T-helper 22 cell (primary cell): ENCODE measurements around the gene TET3.
A peak's percentile ranks its signal among the peaks of the same experiment; 100 is the strongest.

Experiments used
- DNase-seq: peaks from one replicate; pipeline ENCODE4 v3.0.0-alpha.2; 2020; ENCODE audit warnings: low read depth

TET3 gene

DNA sequence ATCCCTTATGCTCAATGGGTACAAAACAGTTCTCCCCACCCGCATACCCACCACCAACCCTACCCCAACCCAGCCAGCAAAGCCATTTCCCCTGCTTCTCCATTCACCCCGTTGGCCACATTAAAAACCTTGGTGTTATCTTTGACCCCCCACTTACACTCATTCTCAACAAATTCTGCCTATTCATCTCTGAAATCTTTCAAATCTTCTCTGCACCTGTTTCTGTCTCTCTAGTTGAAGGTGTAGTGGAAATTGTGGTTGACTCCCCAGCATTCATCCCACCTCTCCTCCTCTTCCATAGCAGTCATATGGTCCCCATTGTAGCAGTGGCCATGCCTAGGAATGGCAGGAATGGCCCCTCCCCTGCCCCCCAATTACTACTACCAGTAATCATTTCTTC is 20.5 kb upstream of the TET3 start:
- no peak for DNase-seq

DNA sequence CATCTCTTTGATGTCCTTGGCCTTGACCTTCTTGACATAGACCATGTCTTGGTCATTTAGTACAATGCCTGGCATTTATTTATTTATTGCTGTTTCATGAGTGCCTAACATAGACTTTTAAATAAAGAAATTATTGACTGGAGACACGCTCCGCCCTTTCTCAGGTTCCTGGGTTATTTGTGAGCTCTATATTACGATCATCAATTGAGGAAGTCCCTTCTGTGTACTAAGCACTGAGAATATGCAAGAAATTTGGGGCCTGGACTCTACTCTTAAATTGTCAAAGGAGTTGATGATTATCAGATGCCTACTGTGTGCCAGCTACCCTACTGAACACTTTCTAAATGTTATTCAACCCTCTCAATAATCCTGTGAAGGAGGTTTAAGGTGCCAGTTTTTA is 19.7 kb upstream of the TET3 start:
- DNase-seq: no peak

DNA sequence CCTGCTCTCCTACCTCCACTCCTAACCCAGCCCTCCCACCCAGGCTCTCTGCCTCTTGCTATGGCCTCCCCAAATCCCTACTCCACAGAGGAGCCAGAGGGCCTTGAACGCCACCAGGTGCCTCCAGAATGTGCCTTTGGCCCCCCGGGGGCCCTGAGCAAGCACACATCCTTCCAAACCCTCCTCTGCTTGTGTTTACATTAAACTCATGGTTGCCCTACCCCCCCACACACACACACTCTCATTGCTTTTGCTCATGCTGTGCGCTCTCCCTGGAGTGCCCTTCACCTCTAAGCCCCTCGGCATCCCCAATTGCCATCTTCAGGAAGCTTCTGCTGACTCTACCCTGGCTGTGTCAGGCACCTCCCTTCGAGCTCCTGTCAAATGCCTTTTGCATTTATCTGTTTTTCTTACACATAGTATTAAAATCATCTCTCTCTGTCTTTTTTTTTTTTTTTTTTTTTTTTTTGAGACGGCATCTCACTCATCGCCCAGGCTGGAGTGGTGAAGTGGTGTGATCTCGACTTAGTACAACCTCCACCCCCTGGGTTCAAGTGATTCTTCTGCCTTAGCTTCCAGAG is 16.3 kb upstream of the TET3 start:
- no peak for DNase-seq

DNA sequence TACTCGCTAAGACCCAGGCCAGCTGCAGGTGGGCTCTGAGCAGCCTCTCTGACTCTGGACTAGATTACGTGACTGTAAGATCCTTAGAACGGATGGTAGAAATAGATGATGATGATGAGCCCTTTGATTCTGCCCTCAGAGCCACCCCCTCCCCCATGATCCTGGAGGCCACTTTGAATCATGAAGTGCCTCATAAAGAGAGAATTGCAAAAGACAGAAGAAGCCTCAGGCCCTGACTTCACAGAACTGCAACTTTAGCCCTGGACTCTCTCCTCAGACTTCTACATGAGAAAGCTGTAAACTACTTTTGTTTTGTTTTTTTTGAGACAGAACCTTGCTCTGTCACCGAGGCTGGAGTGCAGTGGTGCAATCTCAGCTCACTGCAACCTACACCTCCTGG is 15.4 kb upstream of the TET3 start:
- no peak for DNase-seq

DNA sequence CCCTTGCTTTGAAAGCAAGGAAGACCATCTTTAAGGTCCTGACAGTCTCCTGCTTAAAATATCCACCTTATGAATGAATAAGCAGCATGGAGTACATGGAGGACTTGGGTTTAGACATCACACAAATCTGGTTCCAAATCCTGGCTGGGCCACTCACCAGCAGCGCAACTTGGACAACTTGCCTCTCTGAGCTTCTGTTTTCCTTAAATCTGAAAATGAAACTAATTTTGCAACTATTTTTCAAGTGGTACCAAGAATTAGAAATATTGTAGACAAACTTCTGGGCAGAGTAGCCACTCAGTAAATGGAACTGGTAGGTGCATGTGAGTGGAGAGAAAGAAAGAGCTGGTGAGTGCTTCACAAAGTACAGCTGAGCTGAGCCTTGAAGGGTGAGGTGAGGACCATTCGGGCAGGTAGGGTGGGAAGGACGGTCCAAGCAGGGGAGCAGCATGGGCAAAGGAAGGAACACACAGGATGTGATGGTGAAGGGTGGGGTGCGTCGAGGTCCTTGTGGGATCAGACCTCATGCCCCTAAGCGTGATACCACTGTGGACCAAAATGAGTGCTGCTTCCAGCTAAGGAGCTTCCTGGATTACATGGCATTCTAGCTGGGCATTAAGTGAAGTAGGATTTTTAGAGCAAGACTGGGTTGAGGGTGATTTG is 14.4 kb upstream of the TET3 start:
- DNase-seq: no peak

DNA sequence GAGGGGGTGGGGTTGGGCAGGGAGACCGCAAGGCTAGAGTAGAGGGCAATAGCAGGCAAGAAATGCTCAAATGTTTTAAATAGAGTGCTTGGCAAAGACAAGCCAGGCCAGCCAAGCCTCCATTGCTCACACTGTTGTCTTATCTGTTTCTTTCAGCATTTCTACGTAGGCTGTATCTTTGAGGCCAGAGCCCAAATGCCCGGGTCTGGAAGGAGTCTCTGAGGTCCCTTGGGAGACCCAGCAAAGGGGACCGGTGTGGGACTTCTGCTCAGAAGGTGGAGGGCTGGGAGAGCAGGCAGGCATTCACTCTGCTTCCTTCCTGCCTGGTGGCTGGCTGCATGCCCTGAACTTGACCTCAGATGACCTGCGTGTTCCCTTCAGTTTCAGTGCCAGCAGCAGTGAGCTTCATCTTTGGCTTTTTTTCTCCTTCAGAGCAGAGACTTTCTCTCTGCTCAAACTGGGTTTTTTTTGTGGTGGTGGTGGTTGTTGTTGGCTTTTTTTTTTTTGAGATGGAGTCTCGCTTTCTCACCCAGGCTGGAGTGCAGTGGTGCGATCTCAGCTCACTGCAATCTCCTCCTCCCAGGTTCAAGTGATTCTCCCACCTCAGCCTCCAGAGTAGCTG is 13.7 kb upstream of the TET3 start:
- DNase-seq: peak; percentile 52

DNA sequence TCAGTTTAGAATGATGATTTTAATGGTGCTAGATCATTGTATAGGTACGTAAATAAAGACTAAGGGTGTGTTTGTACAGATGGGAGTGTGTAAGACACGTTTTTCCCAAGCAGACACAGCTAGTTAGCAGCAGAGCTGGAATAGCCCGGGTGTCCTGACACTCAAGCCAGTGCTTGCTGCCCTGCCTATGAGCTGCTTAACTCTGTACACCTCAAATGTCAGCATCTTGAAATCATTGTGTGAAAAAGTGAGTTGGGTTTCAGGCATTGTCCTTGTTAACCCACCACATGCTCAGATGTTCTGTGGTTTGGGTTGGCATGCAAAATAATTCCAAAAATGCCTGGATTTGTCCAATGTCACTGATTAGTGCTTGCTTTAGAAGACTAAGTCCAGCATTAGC is 13.0 kb upstream of the TET3 start:
- no peak for DNase-seq

DNA sequence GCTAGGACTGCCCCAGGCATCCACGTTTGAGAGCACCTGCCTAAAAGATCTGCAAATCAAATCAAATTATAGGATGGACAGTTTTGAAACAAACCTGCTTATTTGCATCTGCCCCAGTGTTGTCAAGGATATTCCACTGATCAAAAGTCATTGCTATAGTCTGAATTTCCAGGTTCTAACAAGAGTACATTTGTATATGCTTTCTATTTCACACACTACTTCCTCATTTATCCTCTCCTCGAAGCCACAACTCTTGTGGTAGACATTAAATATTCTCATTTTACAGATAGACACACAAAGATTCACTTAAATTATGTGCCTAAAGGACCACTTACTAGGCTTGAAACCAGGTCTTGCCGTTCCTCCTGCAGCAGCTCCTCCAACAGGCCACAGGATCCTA is 11.9 kb upstream of the TET3 start:
- DNase-seq: no peak

DNA sequence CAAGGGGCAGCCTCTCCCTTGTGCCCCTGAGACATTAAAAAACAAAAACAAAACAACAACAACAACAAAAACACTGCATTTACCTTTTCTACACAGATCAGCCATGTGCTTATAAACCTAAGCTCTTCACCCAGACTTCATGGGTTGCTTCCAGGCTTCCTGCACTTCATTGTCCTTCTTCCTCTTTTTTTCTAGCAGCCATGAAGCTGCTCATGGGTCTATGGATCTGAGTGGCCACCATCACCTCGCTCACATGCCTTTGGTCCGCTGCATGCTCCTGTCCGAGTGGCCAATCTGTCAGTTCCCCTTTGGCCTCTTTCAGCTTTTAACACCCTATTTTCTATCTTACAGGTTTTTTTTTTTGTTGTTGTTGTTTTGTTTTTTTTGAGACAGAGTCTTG is 9.0 kb upstream of the TET3 start:
- no peak for DNase-seq

DNA sequence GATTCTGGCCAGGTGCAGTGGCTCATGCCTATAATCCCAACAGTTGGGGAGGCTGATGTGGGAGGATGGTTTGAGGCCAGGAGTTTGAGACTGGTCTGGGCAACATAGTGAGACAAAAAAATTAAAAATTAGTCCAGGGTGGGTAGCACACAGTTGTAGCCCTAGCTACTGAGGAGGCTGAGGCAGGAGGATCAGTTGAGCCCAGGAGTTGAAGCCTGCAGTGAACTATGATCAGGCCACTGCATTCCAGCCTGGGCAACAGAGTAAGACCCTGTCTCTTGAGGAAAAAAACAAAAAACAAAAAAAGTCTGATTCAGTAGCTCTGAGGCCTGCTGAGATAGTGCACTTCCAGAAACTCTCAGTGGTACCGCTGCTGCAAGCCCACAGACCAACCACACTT is 7.9 kb upstream of the TET3 start:
- no peak for DNase-seq

DNA sequence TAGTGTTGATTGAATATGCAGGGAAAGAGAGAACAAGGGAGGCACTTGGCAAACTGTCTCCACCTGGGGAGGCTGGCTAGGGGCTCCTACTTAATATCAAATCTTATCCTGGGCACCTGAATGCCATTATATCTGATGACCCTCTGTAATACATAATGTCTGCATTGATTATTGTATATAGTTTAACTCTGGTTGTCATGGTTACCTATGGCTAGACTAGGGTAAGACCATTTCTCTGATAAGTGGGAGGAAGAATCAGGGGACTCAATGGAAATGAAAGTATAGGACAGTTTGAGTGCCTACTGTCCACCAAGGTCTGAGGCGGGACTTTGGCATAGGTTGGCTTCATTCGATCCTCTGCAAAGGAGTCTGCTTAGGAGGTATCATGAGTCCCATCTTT is 7.2 kb upstream of the TET3 start:
- no peak for DNase-seq

DNA sequence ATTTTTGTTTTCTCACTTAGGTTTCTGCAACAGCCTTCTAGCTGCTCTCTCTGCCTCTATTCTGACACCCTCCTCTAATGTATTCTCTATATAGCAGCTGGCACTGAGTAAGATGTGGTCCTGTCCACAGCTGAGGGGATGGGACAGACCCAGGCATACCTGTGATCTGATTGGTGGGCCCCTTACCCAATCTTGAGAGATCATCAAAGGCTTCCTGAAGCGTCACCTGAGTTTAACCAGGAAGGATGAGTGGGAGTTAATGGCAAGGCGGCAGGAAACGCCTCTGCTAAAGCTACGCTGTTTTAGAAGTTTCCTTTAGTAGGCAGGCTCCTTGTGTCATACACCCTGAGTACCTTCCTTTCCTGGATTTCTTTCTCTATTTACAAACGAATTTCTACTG is 5.7 kb upstream of the TET3 start:
- DNase-seq: peak; percentile 72

DNA sequence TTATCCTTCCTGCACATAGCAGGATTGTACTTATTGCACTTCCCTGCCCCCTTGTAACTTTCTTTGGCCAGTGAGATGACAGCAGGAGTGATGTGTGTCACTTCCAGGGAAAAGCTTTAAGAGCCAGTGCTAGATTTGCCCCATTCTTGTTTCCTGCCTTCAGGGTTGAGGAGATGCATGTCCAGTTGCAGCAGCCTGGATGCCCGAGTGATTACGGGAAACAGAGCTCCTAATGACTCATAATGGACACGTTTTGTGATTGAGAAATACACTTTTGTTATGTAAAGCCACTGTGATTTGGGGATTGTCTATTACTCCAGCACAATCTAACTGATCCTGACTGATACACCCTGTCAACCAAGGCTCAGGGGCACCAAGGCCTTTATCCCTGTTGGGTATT is 5.0 kb upstream of the TET3 start:
- no peak for DNase-seq

DNA sequence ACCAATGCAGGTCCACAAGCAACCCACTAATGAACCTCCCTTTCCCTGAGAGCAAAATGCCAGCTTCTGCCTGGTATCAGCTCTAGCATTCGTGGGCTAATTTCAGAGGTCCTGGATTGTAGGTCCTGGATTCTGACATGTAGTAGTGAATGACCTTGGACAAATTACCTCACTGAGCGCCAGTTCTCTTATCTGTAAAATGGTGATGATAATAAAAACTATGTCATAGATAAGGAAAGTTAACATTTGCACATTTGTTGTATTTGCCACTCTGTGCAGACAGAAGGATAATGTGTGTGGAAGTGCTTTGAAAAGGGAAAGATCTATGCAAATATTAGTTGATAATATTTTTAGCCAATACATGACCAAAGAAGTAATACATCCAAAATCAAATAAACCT is 4.1 kb upstream of the TET3 start:
- DNase-seq: no peak

DNA sequence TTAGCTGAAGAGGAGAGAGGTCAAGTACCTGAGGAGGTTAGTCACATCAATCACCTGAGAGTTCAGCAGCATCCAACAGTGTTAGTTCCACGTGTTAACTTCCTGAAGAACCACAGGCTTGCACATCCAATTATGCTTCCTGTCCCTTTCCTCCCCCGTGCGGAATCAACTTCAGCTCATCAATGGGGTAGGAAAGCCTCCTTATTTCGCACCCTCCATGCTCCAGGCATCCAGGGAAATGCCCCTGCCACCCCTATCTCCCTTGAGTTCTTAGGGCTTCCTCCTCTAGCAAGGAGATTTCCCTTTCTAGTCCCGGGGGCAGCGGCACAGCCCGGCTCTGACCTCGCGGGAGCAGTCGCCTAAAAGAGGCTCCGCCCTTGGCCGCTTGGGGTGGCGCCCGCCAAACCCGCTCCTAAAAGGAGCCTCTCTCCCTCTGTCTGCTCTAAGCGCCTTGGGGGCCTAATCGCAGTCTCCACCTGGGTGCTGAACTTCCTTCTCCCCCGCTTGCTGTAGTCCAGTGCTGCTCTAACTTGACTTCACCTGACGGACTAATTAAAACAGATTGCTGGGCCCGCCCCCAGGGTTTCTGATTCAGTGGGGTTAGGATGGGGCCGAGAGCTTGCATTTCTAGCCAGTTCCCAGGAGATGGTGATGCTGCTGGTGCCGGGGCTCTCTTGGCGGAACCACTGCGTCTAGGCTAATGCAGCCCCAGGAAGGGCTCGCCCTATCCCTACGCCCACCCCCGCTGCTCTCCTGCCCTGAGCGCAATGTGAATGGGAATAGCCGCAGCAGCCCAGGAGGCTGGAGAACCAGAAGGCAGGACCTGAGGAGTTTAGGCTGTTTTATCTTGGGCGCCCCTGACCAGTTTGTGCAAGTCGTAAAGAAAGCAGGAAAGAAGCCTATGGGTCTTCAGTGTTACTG is 3.4 kb upstream of the TET3 start:
- peak; percentile 6 for DNase-seq

DNA sequence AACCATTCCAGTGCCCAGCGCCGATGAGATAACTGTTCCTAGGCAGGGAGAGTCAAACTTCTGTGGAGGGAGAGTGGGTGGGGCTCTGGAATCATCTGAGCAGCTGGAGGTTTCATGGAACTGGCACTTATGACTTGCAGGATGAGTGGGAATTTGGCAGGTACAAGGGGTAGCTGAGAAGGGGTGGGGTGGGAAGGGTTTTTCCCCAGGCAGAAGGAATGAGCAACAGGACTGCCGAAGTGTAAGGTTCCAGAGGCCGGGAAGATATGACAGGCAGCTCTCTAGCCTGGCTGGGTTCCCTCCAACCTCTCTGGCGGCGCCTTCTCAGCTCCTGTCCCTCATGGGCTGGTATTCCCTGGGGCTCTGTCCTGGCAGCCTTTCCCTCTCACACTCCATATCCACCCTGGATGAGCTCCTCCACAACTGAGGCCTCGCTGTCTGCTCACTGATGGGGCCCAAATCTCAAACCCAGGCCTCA is 2.5 kb upstream of the TET3 start:
- DNase-seq: no peak

DNA sequence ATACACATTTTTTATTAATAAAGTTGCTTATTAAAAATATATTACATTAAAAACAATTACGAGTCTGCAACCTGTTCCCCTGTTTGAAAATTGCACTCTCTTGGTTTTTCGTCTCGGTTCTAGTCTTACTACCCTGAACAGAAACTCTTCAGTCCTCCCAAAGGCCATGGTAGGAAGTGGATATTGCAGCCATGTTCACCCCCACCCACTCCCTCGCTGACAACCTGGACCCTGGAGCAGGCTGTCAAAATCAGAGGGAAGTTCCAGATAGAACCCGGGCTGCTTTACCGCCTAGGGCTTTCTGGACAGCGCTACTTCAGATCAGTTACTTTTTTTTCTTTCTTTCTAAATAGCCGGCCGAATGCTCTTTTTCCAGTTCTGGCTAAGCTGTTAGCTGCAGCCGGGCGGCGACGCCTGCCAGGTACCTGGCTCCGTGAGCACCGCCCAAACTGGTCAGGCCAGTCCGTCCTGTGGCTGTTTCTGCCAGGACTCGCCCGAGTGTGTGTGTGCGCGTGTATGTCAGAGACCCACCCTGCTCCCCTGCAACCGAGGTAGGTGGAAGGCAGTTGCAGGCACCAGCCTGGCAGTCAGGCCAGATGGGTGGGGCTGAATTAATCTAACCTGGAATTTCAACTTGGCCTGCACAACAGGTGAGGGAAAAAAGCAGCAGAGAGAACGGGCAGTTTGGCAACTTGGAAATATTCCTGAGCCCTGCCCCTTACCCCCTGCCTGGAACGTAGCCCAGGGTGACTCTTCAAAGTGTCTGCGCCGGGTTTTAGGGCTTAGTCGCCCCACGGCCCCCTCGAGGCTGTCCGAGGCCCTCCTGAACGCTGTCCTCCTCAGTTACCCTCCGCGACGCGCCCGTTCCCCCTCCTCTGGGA is 1.1 kb upstream of the TET3 start:
- DNase-seq: no peak

DNA sequence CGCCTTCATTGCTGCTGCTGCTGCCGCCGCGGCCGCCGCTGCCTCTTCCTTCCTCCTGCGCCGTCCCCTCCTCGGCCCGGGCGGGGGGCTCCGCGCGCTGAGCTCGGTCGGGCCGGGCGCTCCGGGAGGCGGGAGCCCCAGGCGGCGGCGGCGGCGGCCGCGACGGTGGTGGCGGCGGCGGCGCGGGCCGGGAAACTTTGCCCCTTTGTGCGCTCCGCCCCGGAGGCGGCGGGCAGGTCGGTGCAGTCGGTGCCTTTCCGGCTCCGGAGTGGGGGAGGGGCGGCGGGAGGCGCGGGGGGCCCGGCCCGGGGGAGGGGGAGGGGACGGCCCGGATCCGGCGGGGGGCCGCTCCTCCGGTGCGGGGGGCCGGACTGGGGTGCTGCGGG is 205 bp downstream of the TET3 start:
- DNase-seq: peak; percentile 71

DNA sequence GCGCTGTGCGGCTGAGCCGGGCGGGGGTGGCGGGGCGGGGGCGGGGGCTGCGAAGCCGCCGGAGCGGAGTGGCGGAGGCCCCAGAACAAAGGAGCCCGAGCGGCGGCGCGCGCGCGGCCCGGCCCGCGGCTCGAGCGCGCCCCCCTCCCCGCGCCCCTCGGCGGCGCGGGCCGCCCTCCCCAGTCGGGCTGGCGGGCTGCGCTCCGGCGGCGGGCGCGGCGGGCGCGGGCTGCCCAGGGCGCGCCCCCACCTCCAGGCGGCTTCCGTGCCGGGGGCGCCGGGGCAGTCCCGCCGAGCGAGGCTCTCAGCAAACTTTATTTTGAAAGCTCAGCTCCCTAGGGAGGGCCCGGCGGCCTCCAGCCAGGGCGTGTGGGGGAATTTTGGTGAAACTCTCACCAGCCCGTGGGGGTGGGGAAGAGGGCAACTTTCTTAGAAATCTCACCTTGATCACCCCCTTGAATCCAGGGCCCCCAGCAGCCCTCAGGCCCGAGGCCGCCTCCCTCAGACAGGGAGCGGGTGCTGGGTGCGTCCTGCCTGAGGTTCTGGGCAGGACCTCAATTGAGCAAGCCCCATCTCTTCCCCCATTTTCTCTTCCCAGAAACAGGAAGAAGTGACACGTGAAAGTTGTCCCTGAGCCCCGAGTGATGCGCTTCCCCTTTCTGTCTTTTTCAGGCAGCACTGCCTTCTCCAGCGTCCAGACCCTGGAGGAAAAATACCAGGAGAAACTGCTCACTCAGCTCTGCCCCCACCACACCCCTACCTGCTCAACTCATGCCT is 786 bp downstream of the TET3 start:
- DNase-seq: peak; percentile 53

DNA sequence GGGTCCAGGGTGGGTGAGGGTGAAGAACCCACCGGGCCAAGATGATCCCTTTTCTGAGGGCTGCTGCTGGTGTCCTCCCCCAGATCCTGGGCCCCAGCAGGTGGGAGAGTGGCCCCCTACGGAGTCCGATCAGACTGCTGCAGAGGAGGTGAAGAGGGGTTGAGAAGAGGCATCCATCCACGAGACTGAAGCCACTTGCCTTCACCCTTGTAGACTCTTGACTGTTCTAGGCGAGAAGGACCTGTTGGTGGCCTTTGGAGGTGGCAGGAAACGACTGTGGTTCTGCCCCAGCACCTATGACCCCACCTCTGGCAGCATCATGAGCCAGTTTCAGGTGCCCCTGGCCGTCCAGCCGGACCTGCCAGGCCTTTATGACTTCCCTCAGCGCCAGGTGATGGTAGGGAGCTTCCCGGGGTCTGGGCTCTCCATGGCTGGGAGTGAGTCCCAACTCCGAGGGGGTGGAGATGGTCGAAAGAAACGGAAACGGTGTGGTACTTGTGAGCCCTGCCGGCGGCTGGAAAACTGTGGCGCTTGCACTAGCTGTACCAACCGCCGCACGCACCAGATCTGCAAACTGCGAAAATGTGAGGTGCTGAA is 1.5 kb downstream of the TET3 start:
- no peak for DNase-seq
